Cardiac muscle cell (in vitro differentiated cells and primary cell): Measurements from ENCODE around the gene SEMA4G. TPM values are rescaled to one million over a fixed set of nuclear protein-coding genes. Genes with fewer than 3 reads are reported as not detected.

Experiments
- DNase-seq, 2 donors: peaks; one replicate each; pipeline versions ENCODE4 v3.0.0 to v3.0.0-alpha.2; 2010 to 2017; ENCODE audit warnings: low read depth in 1 of 2, low spot score in 1 of 2
- H3K27ac ChIP-seq: fragments of 200-600 bp; sonication (generic); 2 replicates; pipeline ENCODE4 v1.5.1; 2016
- H3K27me3 ChIP-seq: fragments of 200-600 bp; sonication (generic); 2 replicates; pipeline ENCODE4 v1.6.0; 2016; ENCODE audit warnings: control low read depth
- H3K36me3 ChIP-seq: fragments of 200-600 bp; sonication (generic); 2 replicates; pipeline ENCODE4 v1.5.1; 2016; ENCODE audit warnings: control low read depth
- H3K4me1 ChIP-seq: fragments of 200-600 bp; sonication (generic); 2 replicates; pipeline ENCODE4 v1.8.1; 2017; ENCODE audit warnings: low read depth, mild to moderate bottlenecking, mixed run types
- H3K4me3 ChIP-seq: fragments of 200-600 bp; sonication (generic); 2 replicates; pipeline ENCODE4 v1.5.1; 2016; ENCODE audit warnings: mild to moderate bottlenecking
- H3K9me3 ChIP-seq: fragments of 200-600 bp; sonication (generic); 2 replicates; pipeline ENCODE4 v1.5.1; 2017; ENCODE audit warnings: low read depth, mild to moderate bottlenecking, control low read depth
- CTCF ChIP-seq: IDR thresholded peaks from 2 replicates; pipeline ENCODE4 v1.5.1; 2012; ENCODE audit warnings: low read depth, mild to moderate bottlenecking, low read length
- polyA plus RNA-seq: library from polyadenylated mRNA; unstranded; fragments of >200 nt; fragmentation: Nextera tagmentation; extraction: Ambion mirVana; gene quantifications from 2 replicates; pipeline ENCODE4 v1.2.1, GENCODE V29; 2016
- total RNA-seq: library from RNA; depleted of rRNA; stranded (reverse); fragments of >200 nt; gene quantifications from 2 replicates; pipeline ENCODE4 v1.2.3, GENCODE V29; 2016

Gene SEMA4G
- total and polyA plus RNA-seq, 2 experiments from 2014 or later, result 7.0 to 18.1 TPM

- DNase-seq, result no peak
- no peaks in the 10 kb centered on the region for H3K9me3 ChIP-seq
Observed at GRCh38 chr10:101007915-101008822, 38.9 kb downstream of the SEMA4G start.

DNA sequence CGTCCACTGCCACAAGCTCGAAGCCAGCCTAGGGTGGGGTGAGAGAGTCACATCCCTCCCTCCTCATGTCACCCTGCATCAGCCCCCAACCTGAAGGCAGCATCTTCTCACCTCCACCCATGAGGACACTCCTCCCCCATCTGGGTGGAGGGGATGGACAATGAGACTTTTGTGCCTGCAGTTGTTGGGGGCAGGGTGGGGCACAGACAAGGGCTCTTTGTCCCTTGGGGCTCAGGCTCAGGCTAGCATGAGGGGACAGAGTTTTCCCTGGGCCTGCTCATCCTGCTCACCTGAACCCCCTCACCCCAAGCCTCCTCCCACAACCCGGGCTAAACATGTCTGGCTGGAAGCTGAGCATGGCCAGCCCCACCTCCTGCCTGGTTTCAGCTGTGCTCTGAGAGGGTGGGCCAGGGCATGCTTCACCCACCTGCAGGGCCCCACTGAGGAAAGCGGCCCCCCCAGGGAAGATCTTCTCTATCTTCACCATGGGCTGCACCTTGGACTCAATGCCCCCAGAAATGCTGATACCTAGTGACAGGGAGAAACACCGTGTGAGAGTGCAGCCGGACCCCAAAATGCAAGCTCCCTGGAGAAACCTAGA lies 39.6 kb downstream of the SEMA4G start:
- TF ChIP-seq CTCF, result no peak
- Histone ChIP-seq H3K9me3 (no peaks in the 10 kb centered on the region), H3K4me1 (peaks cover 11% of the 10 kb centered on the region), H3K36me3 (peaks cover 36% of the 10 kb centered on the region), H3K27me3 (no peaks in the 10 kb centered on the region), H3K4me3 (no peak overlapping the region), H3K27ac (no peak overlapping the region)
- no peak for DNase-seq

More at GRCh38 chr10:101007915-101008822, 38.9 kb downstream of the SEMA4G start:
- Histone ChIP-seq H3K27me3 (no peaks in the 10 kb centered on the region), H3K36me3 (peaks cover 43% of the 10 kb centered on the region), H3K27ac (peak overlapping the region; percentile 39), H3K4me1 (peaks cover 11% of the 10 kb centered on the region), H3K4me3 (no peak overlapping the region)
- TF ChIP-seq CTCF, result no peak

- peaks cover 11% of the 10 kb centered on the region for H3K4me1 ChIP-seq
- DNase-seq, result no peak
- no peak overlapping the region for H3K4me3 ChIP-seq
- no peak for TF ChIP-seq CTCF
- no peak overlapping the region for H3K27ac ChIP-seq
- H3K9me3 ChIP-seq, result no peaks in the 10 kb centered on the region
- H3K36me3 ChIP-seq, result peaks cover 23% of the 10 kb centered on the region
- no peaks in the 10 kb centered on the region for H3K27me3 ChIP-seq
Observed at GRCh38 chr10:101010329-101010728, 41.0 kb downstream of the SEMA4G start.

- Histone ChIP-seq H3K27me3 (peaks cover under 1% of the 10 kb centered on the region), H3K27ac (peak overlapping the region; percentile 78), H3K4me1 (peaks cover 11% of the 10 kb centered on the region), H3K36me3 (peaks cover 8% of the 10 kb centered on the region), H3K4me3 (no peak overlapping the region), H3K9me3 (no peaks in the 10 kb centered on the region)
- TF ChIP-seq CTCF, result peak; percentile 43
- peak in 1 of 2 donors; percentile 71 for DNase-seq
Observed at GRCh38 chr10:101011517-101012423, 42.5 kb downstream of the SEMA4G start.

DNA sequence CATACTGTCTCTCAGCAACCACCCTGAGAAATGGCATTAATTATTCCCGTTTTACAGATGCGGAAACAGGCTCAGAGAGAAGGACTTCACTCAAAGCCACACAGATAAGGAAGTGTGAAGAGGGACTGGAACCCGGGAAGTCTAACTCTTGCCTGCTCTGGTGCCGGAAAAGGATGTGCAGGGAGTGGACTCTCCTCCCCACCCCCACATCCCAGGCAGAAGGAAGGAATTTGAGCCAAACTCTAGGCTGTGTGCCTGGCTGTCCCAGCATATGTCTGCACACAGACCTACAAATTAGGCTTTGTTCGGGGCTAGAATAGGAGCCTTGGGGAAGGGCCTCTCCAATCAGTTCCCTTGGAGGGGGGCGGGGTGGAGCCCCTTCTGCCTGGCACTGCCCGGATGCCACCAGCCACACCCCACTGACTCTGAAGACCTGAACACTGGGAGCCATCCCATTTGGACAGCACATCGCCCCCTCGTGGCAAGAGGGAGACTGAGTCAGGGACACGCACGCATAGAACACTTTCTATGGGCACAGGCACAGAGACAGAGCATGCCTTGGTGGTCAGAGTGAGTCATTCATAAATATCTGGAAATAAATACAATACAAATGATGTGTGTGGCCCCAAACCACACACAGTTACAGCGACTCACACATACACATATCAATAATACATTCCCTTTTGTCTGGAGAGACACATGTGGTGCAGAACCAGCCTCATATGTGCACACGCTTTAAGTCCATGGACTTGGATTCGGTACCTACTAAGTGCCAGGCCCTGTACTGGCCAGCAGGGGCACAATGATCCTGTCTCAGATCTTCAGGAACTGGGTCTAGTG lies 43.4 kb downstream of the SEMA4G start:
- TF ChIP-seq CTCF, result peak; percentile 94
- Histone ChIP-seq H3K9me3 (no peaks in the 10 kb centered on the region), H3K4me3 (no peak overlapping the region), H3K27me3 (peaks cover 9% of the 10 kb centered on the region), H3K27ac (no peak overlapping the region), H3K4me1 (peaks cover 11% of the 10 kb centered on the region), H3K36me3 (no peaks in the 10 kb centered on the region)
- peak; percentile 91 to 94 for DNase-seq
